Vagina (tissue), 2 donors: ENCODE measurements around the gene CCM2. TPM values are rescaled to one million over a fixed set of nuclear protein-coding genes. Genes with fewer than 3 reads are reported as not detected.

Source experiments
- DNase-seq, 2 donors: peaks; one replicate each; pipeline ENCODE4 v3.0.0-alpha.2; 2017; ENCODE audit errors: extremely low spot score in 2 of 2
- H3K27ac ChIP-seq: fragments of 200-600 bp; sonication (generic); one replicate; pipeline ENCODE4 v1.5.1; 2019
- H3K27me3 ChIP-seq: fragments of 200-600 bp; sonication (generic); one replicate; pipeline ENCODE4 v1.5.1; 2019
- H3K36me3 ChIP-seq, 2 donors: fragments of 200-600 bp; sonication (generic); one replicate each; pipeline ENCODE4 v1.5.1; 2017 to 2019
- H3K4me1 ChIP-seq: fragments of 200-600 bp; sonication (generic); one replicate; pipeline ENCODE4 v1.5.1; 2019
- H3K4me3 ChIP-seq, 2 donors: fragments of 200-600 bp; sonication (generic); 1 replicate in 1 of 2; 2 replicates in 1 of 2; pipeline ENCODE4 v1.5.1; 2016 to 2019
- H3K9me3 ChIP-seq: fragments of 200-600 bp; sonication (generic); one replicate; pipeline ENCODE4 v1.5.1; 2019
- CTCF ChIP-seq, 3 experiments: fragments of 450-650 bp in 2 of 3; fragments of 200-600 bp in 1 of 3; sonication (generic) in 1 of 3; IDR thresholded peaks; one replicate each; pipeline ENCODE4 v1.5.1; 2017 to 2019; ENCODE audit warnings: antibody characterized with exemption in 3 of 3, mild to moderate bottlenecking in 2 of 3, moderate library complexity in 2 of 3
- POLR2A ChIP-seq, 2 donors: fragments of 450-650 bp; IDR thresholded peaks; one replicate each; pipeline ENCODE4 v1.6.1; 2017; ENCODE audit warnings: antibody characterized with exemption in 2 of 2, mild to moderate bottlenecking in 2 of 2, moderate library complexity in 2 of 2
- POLR2AphosphoS5 ChIP-seq, 2 donors: sonication (generic); formaldehyde crosslinking; IDR thresholded peaks; one replicate each; pipeline ENCODE4 v1.9.0; 2017; ENCODE audit warnings: antibody characterized with exemption in 2 of 2, mild to moderate bottlenecking in 2 of 2, low read depth in 1 of 2; ENCODE audit not compliant: insufficient read depth in 1 of 2
- intact Hi-C: fragments of 100-400 bp; cut with DNase I; formaldehyde crosslinking; loops from one replicate; pipeline ENCODE4 v1.15.1; 2023
- total RNA-seq: library from RNA; depleted of rRNA; stranded (reverse); fragments of >200 nt; gene quantifications from one replicate; pipeline ENCODE4 v1.2.3, GENCODE V29; 2016

Gene CCM2
- total RNA-seq, 1 donor from 2014 or later = 44.2 TPM

GRCh38 chr7:45084901-45085618, 85.1 kb downstream of the CCM2 start:
- intact Hi-C loops = no loop called here
- DNase-seq = no peak
- Histone ChIP-seq H3K4me3 (no peak overlapping the region), H3K9me3 (no peaks in the 10 kb centered on the region), H3K4me1 (peaks cover 21% of the 10 kb centered on the region), H3K27ac (no peak overlapping the region), H3K27me3 (no peaks in the 10 kb centered on the region), H3K36me3 (no peaks in the 10 kb centered on the region)
- TF ChIP-seq CTCF (IDR thresholded peaks at IDR 0.05) (no peak), POLR2AphosphoS5 (IDR thresholded peaks at IDR 0.05; ENCODE audit: insufficient read depth in 1 of 2, low read depth in 1 of 2) (no peak), POLR2A (IDR thresholded peaks at IDR 0.05) (no peak)

- no peaks in the 10 kb centered on the region for H3K9me3 ChIP-seq
- TF ChIP-seq CTCF (IDR thresholded peaks at IDR 0.05) (no peak), POLR2AphosphoS5 (IDR thresholded peaks at IDR 0.05; ENCODE audit: insufficient read depth in 1 of 2, low read depth in 1 of 2) (no peak), POLR2A (IDR thresholded peaks at IDR 0.05) (no peak)
- intact Hi-C loops = no loop called here
- no peak overlapping the region for H3K27ac ChIP-seq
- H3K27me3 ChIP-seq = no peaks in the 10 kb centered on the region
- no peak for DNase-seq
- no peaks in the 10 kb centered on the region for H3K36me3 ChIP-seq
- H3K4me3 ChIP-seq = no peak overlapping the region
- peaks cover 21% of the 10 kb centered on the region for H3K4me1 ChIP-seq
These were observed 85.7 kb downstream of the CCM2 start for GRCh38 chr7:45085619-45086200.

- Histone ChIP-seq H3K4me1 (peaks cover 21% of the 10 kb centered on the region), H3K4me3 (no peak overlapping the region), H3K27ac (no peak overlapping the region), H3K36me3 (no peaks in the 10 kb centered on the region), H3K27me3 (no peaks in the 10 kb centered on the region), H3K9me3 (no peaks in the 10 kb centered on the region)
- DNase-seq = no peak
- TF ChIP-seq POLR2AphosphoS5 (IDR thresholded peaks at IDR 0.05; ENCODE audit: insufficient read depth in 1 of 2, low read depth in 1 of 2) (no peak), POLR2A (IDR thresholded peaks at IDR 0.05) (no peak), CTCF (IDR thresholded peaks at IDR 0.05) (no peak)
- intact Hi-C loops = no loop called here
These were observed 86.5 kb downstream of the CCM2 start for GRCh38 chr7:45086331-45087065.

DNA sequence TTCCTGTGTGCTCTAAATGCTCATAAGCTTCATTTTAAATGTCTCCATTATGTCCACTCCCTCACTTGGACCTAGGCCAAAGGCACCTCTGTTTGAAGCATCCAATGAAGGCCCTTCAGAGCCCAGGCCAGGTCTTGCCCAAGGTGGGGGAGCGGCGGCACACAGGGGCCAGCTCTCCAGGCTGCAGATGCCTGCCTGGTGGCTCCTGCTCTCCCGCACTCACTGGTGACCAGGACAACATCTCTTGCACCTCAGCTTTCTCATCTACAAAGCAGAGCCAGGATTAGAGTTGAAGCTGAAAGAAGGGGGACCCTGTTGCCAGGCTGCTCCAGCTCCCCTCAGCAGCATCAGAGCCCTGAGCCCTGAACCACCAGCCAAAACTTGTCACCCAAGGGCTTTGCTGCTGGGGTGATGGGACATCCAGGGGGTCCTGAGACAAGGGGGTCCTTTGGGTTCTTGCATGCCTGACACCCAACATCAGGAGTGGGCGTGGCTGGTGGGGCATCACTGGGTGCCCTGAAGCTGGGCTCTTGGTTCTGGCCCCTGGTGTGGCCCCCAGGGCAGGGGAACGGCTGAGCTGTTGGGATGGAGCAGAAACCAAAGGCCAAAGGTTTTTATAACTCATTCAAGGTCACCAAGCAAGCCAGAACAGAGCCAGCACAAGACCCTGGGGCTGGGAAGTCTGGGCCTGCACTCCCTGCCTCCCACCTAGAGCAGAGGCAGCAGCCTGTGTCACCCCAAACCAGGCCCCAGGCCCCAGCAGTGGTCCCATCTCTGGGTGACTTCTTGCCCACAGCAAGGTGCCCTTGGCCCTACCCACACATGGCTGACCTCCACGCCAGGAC, 87.5 kb downstream of the CCM2 start:
- peak overlapping the region in 1 of 2 donors; percentile 60 for H3K4me3 ChIP-seq
- H3K27ac ChIP-seq = no peak overlapping the region
- DNase-seq = no peak
- peaks cover 21% of the 10 kb centered on the region for H3K4me1 ChIP-seq
- H3K36me3 ChIP-seq = no peaks in the 10 kb centered on the region
- intact Hi-C loops = no loop called here
- TF ChIP-seq POLR2AphosphoS5 (IDR thresholded peaks at IDR 0.05; ENCODE audit: insufficient read depth in 1 of 2, low read depth in 1 of 2) (no peak), CTCF (IDR thresholded peaks at IDR 0.05) (no peak), POLR2A (IDR thresholded peaks at IDR 0.05) (no peak)
- no peaks in the 10 kb centered on the region for H3K27me3 ChIP-seq
- H3K9me3 ChIP-seq = no peaks in the 10 kb centered on the region
